ENCODE data around the gene CAMK2D. TPM values are rescaled to one million over a fixed set of nuclear protein-coding genes. Genes with fewer than 3 reads are reported as not detected.

CAMK2D gene
- total RNA-seq, 2 experiments from 2014 or later, result 42.8 to 46.7 TPM

DNA sequence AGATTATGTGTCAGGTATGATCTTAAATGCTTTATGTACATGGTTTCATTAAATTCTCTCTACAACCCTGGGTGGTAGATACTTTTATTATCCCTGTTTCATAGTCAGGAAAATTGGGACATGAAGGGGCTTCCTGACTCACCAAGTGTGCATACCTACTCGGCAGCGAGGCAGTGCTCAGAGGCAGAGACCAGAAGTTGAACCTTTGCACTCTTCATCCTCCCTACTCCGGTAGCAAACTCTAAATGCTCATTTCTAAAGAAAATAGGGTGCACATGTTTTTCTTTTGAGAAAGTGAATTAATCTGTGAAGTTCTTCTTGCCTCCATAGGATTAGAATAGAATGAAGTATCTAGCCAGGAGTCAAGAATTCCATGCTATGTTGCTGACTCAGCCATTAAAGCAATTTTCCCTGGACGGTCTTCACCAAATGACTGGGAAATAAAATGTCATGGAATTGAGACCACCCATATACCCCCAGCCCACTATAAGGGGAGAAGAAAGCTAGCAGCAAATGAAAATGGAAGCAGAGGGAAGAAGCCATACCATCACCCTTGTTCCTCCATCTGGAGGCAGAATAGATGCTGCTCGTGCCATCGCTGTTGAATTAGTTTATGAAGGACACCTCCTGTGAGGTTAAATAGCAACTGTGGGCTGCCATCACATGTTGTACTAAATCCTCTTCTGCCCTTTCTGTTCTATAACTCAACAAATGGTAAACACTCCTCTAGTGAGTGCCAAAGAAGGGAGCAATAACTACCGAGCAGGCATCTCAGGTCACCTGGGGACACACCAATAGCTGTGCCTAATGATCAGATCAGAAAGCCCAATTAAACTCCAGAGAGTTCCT lies 355.4 kb downstream of the CAMK2D start:
- Mint-ChIP-seq H3K27me3 (peaks cover 5% of the 10 kb centered on the region), H3K9me3 (no peaks in the 10 kb centered on the region), H3K27ac (no peak overlapping the region), H3K4me1 (peaks cover 3% of the 10 kb centered on the region), H3K4me3 (no peak overlapping the region), H3K36me3 (no peaks in the 10 kb centered on the region)
- no peak for DNase-seq

DNA sequence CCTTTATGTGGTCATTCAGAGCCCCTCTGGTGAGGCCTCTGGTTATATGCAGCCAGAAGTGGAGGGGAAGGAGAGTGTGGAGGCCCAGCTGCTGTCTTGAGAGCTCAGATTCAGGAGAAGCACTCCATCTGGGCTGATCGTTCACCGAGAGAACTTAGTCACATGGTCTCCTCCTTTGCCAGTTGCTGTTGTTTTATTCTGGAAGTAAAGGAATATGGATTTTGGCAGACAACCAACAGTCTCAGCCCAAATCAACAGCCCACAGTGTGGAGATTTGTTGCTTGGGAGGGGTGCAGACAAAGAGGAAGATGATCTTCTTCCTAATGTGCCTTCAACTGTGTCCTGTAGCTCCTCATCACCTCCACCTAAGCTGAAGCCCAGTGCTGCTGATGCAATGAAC lies 356.7 kb downstream of the CAMK2D start:
- Mint-ChIP-seq H3K4me1 (no peaks in the 10 kb centered on the region), H3K27me3 (peaks cover 5% of the 10 kb centered on the region), H3K36me3 (no peaks in the 10 kb centered on the region), H3K27ac (no peak overlapping the region), H3K9me3 (no peaks in the 10 kb centered on the region), H3K4me3 (no peak overlapping the region)
- no peak for DNase-seq

GRCh38 chr4:113404167-113404571 lies 357.4 kb downstream of the CAMK2D start:
- Mint-ChIP-seq H3K9me3 (no peaks in the 10 kb centered on the region), H3K36me3 (no peaks in the 10 kb centered on the region), H3K4me3 (no peak overlapping the region), H3K27ac (no peak overlapping the region), H3K27me3 (peaks cover 5% of the 10 kb centered on the region), H3K4me1 (no peaks in the 10 kb centered on the region)
- no peak for DNase-seq

Other genes with a start within 250 kb of the CAMK2D start
- gene ARSJ, start 217.9 kb upstream of the CAMK2D start, total RNA-seq, result not detected